Tibial nerve (tissue), 3 donors: ENCODE data around the gene EFNA5.

Experiments
- CTCF ChIP-seq, 5 experiments: fragments of 200-600 bp in 3 of 5; fragments of 450-650 bp in 2 of 5; sonication (generic) in 3 of 5; IDR thresholded peaks; one replicate each; pipeline ENCODE4 v1.5.1; 2016 to 2019; ENCODE audit warnings: antibody characterized with exemption in 5 of 5, mild to moderate bottlenecking in 3 of 5, moderate library complexity in 2 of 5
- POLR2A ChIP-seq, 2 donors: fragments of 450-650 bp; IDR thresholded peaks; one replicate each; pipeline ENCODE4 v1.6.1; 2017; ENCODE audit warnings: antibody characterized with exemption in 2 of 2, mild to moderate bottlenecking in 2 of 2, moderate library complexity in 2 of 2

DNA sequence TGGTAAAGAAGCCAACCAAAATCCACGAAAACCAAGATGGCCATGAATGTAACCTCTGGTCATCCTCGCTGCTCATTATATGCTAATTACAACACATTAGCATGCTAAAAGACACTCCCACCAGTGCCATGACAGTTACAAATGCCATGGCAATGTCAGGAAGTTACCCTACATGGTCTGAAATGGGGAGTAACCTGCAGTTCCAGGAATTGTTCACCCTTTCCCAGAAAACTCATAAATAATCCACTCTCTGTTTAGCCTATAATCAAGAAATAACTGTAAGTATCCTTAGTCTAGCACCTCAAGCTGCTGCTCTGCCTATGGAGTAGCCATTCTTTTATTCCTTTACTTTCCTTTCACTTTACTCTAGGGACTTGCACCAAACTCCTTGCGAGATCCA is 160.6 kb downstream of the EFNA5 start:
- TF ChIP-seq POLR2A (IDR thresholded peaks at IDR 0.05) (no peak), CTCF (IDR thresholded peaks at IDR 0.05) (no peak)
